K562 (cell line): Measurements from ENCODE around the gene IFI27L1. TPM values are rescaled to one million over a fixed set of nuclear protein-coding genes. Genes with fewer than 3 reads are reported as not detected.

ENCODE experiments used
- ATAC-seq: fragments of 200-7000 bp; cut with Tn5 transposase; 3 replicates; pipeline ENCODE4 v1.9.1; 2020; ENCODE audit warnings: moderate library complexity
- BruUV-seq: library from RNA; stranded (reverse); fragments of 400-500 nt; replicated peaks from 2 replicates; lab custom pipeline; 2021; lab: Mats Ljungman, UMichigan
- CTCF ChIA-PET: fragments of 300-600 bp; formaldehyde crosslinking; extraction: SDS; loops from one replicate; lab custom pipeline; 2021; ENCODE audit warnings: low intra/inter-chr PET ratio; lab: Yijun Ruan, JAX
- POLR2A ChIA-PET: fragments of 300-600, 350-650 bp; sonication (Branson Sonifier 250); formaldehyde crosslinking; extraction: SDS; loops from one replicate; lab custom pipeline; 2021; ENCODE audit warnings: antibody characterized with exemption, inconsistent platforms; lab: Yijun Ruan, JAX
- DNase-seq, 4 experiments: peaks; one replicate each; pipeline versions ENCODE4 v3.0.0 to v3.0.0-alpha.2; 2011 to 2018; ENCODE audit warnings: low spot score in 3 of 4, mixed read lengths in 3 of 4; ENCODE audit errors: extremely low read depth in 1 of 4
- FAIRE-seq: peaks from 2 replicates; lab custom pipeline; 2011; peaks lifted over from hg19 to GRCh38; lab: Jason Lieb, UNC
- H2AFZ ChIP-seq: 2 replicates; pipeline ENCODE4 v1.6.0; 2011; ENCODE audit warnings: low read depth, low read length, control low read depth, inconsistent platforms
- H3K27ac ChIP-seq: fragments of 200-600 bp; 3 replicates; pipeline ENCODE4 v1.8.0; 2011; ENCODE audit warnings: low read depth, mild to moderate bottlenecking, control low read depth, inconsistent platforms, low read length, moderate library complexity, mixed read lengths; ENCODE audit errors: extremely low read depth
- H3K27me3 ChIP-seq, 2 experiments: fragments of 300-600 bp in 1 of 2; 2 replicates in 1 of 2; 3 replicates in 1 of 2; pipeline versions ENCODE4 v1.6.0 to v1.8.0; 2011; ENCODE audit warnings: inconsistent platforms in 2 of 2, low read length in 2 of 2, mild to moderate bottlenecking in 1 of 2, mixed read lengths in 1 of 2, moderate library complexity in 1 of 2; ENCODE audit not compliant: control insufficient read depth in 2 of 2, insufficient read depth in 2 of 2
- H3K36me3 ChIP-seq: fragments of 300-600 bp; 3 replicates; pipeline ENCODE4 v1.8.0; 2011; ENCODE audit warnings: mild to moderate bottlenecking, low read length, inconsistent platforms; ENCODE audit not compliant: control insufficient read depth, insufficient read depth
- H3K4me1 ChIP-seq, 2 experiments: fragments of 200-600 bp in 1 of 2; replicated peaks in 1 of 2; 2 replicates in 1 of 2; 3 replicates in 1 of 2; pipeline versions ENCODE4 v1.5.1 to v1.8.0; 2011; ENCODE audit warnings: inconsistent platforms in 2 of 2, low read length in 2 of 2, mild to moderate bottlenecking in 1 of 2, mixed read lengths in 1 of 2, moderate library complexity in 1 of 2; ENCODE audit not compliant: control insufficient read depth in 2 of 2, insufficient read depth in 2 of 2
- H3K4me2 ChIP-seq: 2 replicates; pipeline ENCODE4 v1.6.1; 2011; ENCODE audit warnings: low read length, control low read depth, inconsistent platforms, mixed read lengths; ENCODE audit not compliant: insufficient read depth
- H3K4me3 ChIP-seq: fragments of 200-600 bp; sonication (generic), shearing (Covaris generic); 2 replicates; pipeline ENCODE4 v1.5.1; 2016; ENCODE audit warnings: control low read depth, inconsistent platforms
- H3K79me2 ChIP-seq: fragments of 200-600 bp; 3 replicates; pipeline ENCODE4 v1.8.0; 2011; ENCODE audit warnings: low read length, inconsistent platforms; ENCODE audit not compliant: control insufficient read depth, insufficient read depth
- H3K9ac ChIP-seq, 2 experiments: 2 replicates each; pipeline versions ENCODE4 v1.6.0 to v1.6.1; 2011; ENCODE audit warnings: low read depth in 2 of 2, low read length in 2 of 2, control low read depth in 1 of 2, inconsistent platforms in 1 of 2, mild to moderate bottlenecking in 1 of 2, mixed read lengths in 1 of 2; ENCODE audit not compliant: insufficient read depth in 1 of 2
- H3K9me1 ChIP-seq: one replicate; pipeline ENCODE4 v1.6.0; 2011; ENCODE audit warnings: inconsistent platforms, mild to moderate bottlenecking, low read length, moderate library complexity; ENCODE audit not compliant: control insufficient read depth, insufficient read depth
- H3K9me3 ChIP-seq: replicated peaks from 2 replicates; pipeline ENCODE4 v1.5.1; 2011; ENCODE audit warnings: low read depth, low read length, inconsistent platforms; ENCODE audit not compliant: control insufficient read depth, insufficient read depth
- H4K20me1 ChIP-seq: replicated peaks from 2 replicates; pipeline ENCODE4 v1.6.1; 2011; ENCODE audit warnings: low read length, inconsistent platforms, mixed read lengths; ENCODE audit not compliant: control insufficient read depth, insufficient read depth
- AFF4 ChIP-seq: sonication (generic); formaldehyde crosslinking; IDR thresholded peaks from 2 replicates; pipeline ENCODE4 v1.8.0; 2023; ENCODE audit warnings: mild to moderate bottlenecking, missing genetic modification reagents
- KAT7 ChIP-seq: sonication (generic); formaldehyde crosslinking; IDR thresholded peaks from 2 replicates; pipeline ENCODE4 v1.8.0; 2022; ENCODE audit warnings: missing genetic modification reagents, mild to moderate bottlenecking, borderline replicate concordance
- MCM7 ChIP-seq, 2 experiments: fragments of 450-650 bp; IDR thresholded peaks; 2 replicates each; pipeline ENCODE4 v1.6.1; 2016 to 2018
- PRMT5 ChIP-seq: sonication (generic); formaldehyde crosslinking; IDR thresholded peaks from 2 replicates; pipeline ENCODE4 v1.5.0; 2020; ENCODE audit warnings: missing genetic modification reagents
- RUNX1 ChIP-seq: sonication (generic); IDR thresholded peaks from 2 replicates; pipeline ENCODE4 v1.6.1; 2016; ENCODE audit warnings: antibody characterized with exemption, low read depth
- YY1 ChIP-seq, 3 experiments: IDR thresholded peaks; 2 replicates each; pipeline ENCODE4 v1.6.1; 2011; ENCODE audit warnings: low read length in 2 of 3, mild to moderate bottlenecking in 2 of 3, moderate library complexity in 2 of 3, borderline replicate concordance in 1 of 3, control low read depth in 1 of 3, low read depth in 1 of 3; ENCODE audit not compliant: insufficient read depth in 3 of 3, insufficient replicate concordance in 2 of 3, control insufficient read depth in 1 of 3, insufficient read length in 1 of 3; ENCODE audit errors: extremely low read depth in 1 of 3
- ZNF124 ChIP-seq: sonication (generic); formaldehyde crosslinking; IDR thresholded peaks from 2 replicates; pipeline ENCODE4 v1.8.1; 2022; ENCODE audit warnings: missing genetic modification reagents
- ZNF282 ChIP-seq: sonication (generic); formaldehyde crosslinking; IDR thresholded peaks from 2 replicates; pipeline ENCODE4 v1.8.1; 2023; ENCODE audit warnings: missing genetic modification reagents
- WGBS: fragments of 100-300 bp; shearing (Covaris generic); methylation state at CpG from one replicate; pipeline ENCODE4 v1.1.6; 2016; ENCODE audit warnings: low coverage, mixed read lengths; ENCODE audit not compliant: insufficient coverage; ENCODE audit errors: missing lambda C conversion rate; 5-methylcytosine and 5-hydroxymethylcytosine counted together
- in situ Hi-C: fragments of 300-500 bp; cut with MboI; formaldehyde crosslinking; loops from 4 replicates; pipeline ENCODE4 v1.15.0; 2018; ENCODE audit warnings: inconsistent platforms, mixed read lengths
- intact Hi-C: fragments of 100-400 bp; cut with micrococcal nuclease; formaldehyde crosslinking; loops from 2 replicates; pipeline ENCODE4 v1.14.2; 2022
- polyA plus RNA-seq, 8 experiments: library from polyadenylated mRNA; depleted of rRNA in 4 of 8; stranded (reverse) in 5 of 8; unstranded in 3 of 8; fragments of >200 nt; fragmentation: Nextera tagmentation in 2 of 8; fragmentation: Illumina TruSeq in 1 of 8; extraction: Ambion mirVana in 2 of 8; extraction: Trizol in 1 of 8; gene quantifications; 2 replicates each; pipeline versions ENCODE4 v1.2.1 to v1.2.3, GENCODE V29; 2011 to 2014; ENCODE audit warnings: inconsistent platforms in 1 of 8, missing spikeins in 1 of 8
- total RNA-seq, 7 experiments: library from RNA; depleted of rRNA in 6 of 7; stranded (reverse); fragments of >200 nt in 6 of 7; fragmentation: Illumina TruSeq in 2 of 7; extraction: Trizol in 2 of 7; gene quantifications; 2 replicates each; pipeline versions ENCODE4 v1.2.1 to v1.2.3, GENCODE V29; 2011 to 2021; ENCODE audit warnings: low replicate concordance in 1 of 7

The IFI27L1 gene
- total and polyA plus RNA-seq, 9 of the 15 experiments (the other 6 are each of a cell fraction or from before 2014, with no cell fraction given), result 14.5 to 28.0 (median 23.8) TPM

- no peaks in the 10 kb centered on the region for H3K9me3 ChIP-seq
- H3K4me3 ChIP-seq, result no peak overlapping the region
- in situ Hi-C loops, result no loop called here
- no peak overlapping the region for H3K27ac ChIP-seq
- ChIA-PET POLR2A (interaction anchor here (0.8 kb wide), 1 partner anchor 9 kb away, joined by 3 read pairs; no protein-coding TSS in a partner anchor), CTCF (interaction anchor here (0.6 to 1.0 kb wide), 2 partner anchors 32 to 118 kb away, joined by 3 read pairs; no protein-coding TSS in a partner anchor)
- H3K79me2 ChIP-seq, result no peaks in the 10 kb centered on the region
- DNase-seq, result no peak
- BruUV-seq, result no TSS peak
- H3K4me1 ChIP-seq, result peaks cover 0 to 7% of the 10 kb centered on the region in 2 experiments; a peak in 3 of 5 replicates
- no peak overlapping the region for H3K9ac ChIP-seq
- no peaks in the 10 kb centered on the region for H3K9me1 ChIP-seq
- intact Hi-C loops, result no loop called here
- no peaks in the 10 kb centered on the region for H3K36me3 ChIP-seq
- FAIRE-seq, result no peak
- ATAC-seq, result no peak
- 0 out of 2 replicates have a peak overlapping the region, but pooled peaks have one; percentile 74 for H2AFZ ChIP-seq
- H3K27me3 ChIP-seq, result peaks cover 0 to 20% of the 10 kb centered on the region in 2 experiments; a peak in 2 of 5 replicates
- WGBS, result 47% methylated on average over 8 of the region's 14 CpGs
- no peak for TF ChIP-seq AFF4 (CRISPR knock-in tag)
- TF ChIP-seq KAT7, result no peak
- no peak for TF ChIP-seq ZNF282 (CRISPR knock-in tag)
- TF ChIP-seq PRMT5 (CRISPR knock-in tag), result no peak
- no peak for TF ChIP-seq RUNX1
- no peak for TF ChIP-seq ZNF124 (CRISPR knock-in tag)
- no peak for TF ChIP-seq MCM7 (IDR thresholded peaks at IDR 0.05)
- no peak for TF ChIP-seq YY1 (IDR thresholded peaks at IDR 0.05; ENCODE audit: borderline replicate concordance in 1 of 3, control insufficient read depth in 1 of 3, extremely low read depth in 1 of 3, insufficient read depth in 3 of 3, insufficient read length in 1 of 3, insufficient replicate concordance in 2 of 3, low read depth in 1 of 3, low read length in 2 of 3)
- TF ChIP-seq, all 486 proteins: peak for 0
- H3K4me2 ChIP-seq, result no peak overlapping the region
- H4K20me1 ChIP-seq, result no peaks in the 10 kb centered on the region
These were observed 47.2 kb downstream of the IFI27L1 start for GRCh38 chr14:94128216-94128839.
